SK-MEL-5 (cell line): ENCODE results near the gene KRT39. TPM values are rescaled to one million over a fixed set of nuclear protein-coding genes. Genes with fewer than 3 reads are reported as not detected.
"Not testable (repeated sequence)": the region's sequence is repeated elsewhere in the genome, so short reads cannot be mapped to it uniquely, and the experiment has no call there.

Experiments
- DNase-seq: peaks from one replicate; pipeline ENCODE4 v3.0.0-alpha.2; 2016; ENCODE audit warnings: low read depth, low spot score
- in situ Hi-C: cut with HindIII; loops from 2 replicates; pipeline ENCODE4 v1.10.0; 2016; ENCODE audit warnings: low sequenced_read_pairs, high pct_unique_total_duplicates, low pct_unique_long_range_greater_than_20kb
- polyA plus RNA-seq, 2 experiments: library from polyadenylated mRNA; depleted of rRNA; stranded (reverse); fragments of >200 nt; gene quantifications; 2 replicates each; pipeline ENCODE4 v1.2.3, GENCODE V29; 2015
- total RNA-seq: library from RNA; depleted of rRNA; stranded (reverse); fragments of >200 nt; shearing (Covaris generic); gene quantifications from 2 replicates; pipeline ENCODE4 v1.2.3, GENCODE V29; 2014; rRNA removed

Gene KRT39
- total RNA-seq = not detected in 2 replicates
- polyA plus RNA-seq (2015; cell fraction: cytosol; rRNA removed) = not detected in 2 replicates
- not detected in 2 replicates for polyA plus RNA-seq (2015; cell fraction: nucleus; rRNA removed)

DNA sequence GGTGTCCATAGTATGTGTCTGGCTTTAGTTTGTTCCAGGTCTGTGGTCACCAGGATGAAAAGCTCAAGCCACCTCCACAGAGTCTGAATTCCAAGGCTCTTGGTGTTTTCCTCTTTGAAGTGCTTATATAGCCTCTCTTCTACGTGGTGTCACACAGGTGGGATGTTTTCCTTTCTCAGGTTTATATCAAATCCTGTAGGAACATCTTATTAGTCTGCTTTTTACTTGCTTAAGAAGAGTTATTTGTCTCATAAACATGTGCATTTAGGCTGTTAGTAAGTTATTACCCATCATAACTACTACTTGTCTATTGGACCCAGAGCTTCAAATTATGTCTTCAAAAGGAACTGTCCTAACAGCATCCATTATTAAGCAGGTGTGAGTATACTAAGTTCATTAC, at the start of gene KRT39:
Gene KRT39, minus strand, starts transcription at position 101 of the 400 bp plus-strand sequence. Its CDS starts 92 bp downstream, at position 9.
- in situ Hi-C loops = no loop called here

DNA sequence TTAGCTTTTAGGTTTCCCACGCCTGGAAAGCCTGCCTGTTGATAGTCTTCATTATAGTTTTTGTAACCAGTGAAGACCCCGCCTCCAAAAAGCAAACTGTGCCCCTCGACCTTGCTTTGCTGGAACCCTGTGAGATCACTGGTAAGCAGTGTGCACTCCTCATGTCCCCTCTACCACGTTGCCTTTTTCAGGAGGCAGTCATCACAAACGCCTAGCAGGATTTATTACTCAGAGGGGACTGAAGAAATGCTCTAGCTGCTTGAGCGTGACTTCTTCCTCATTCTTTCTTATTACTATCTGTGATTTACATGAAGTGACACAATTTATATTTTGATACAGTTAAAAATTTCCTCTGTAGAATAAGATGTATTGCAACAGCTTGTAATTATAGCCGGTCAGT, 48.7 kb upstream of the KRT39 start:
- in situ Hi-C loops = no loop called here
- DNase-seq = no peak

More for the DNA sequence above, at the start of gene KRT39:
- no peak for DNase-seq

DNA sequence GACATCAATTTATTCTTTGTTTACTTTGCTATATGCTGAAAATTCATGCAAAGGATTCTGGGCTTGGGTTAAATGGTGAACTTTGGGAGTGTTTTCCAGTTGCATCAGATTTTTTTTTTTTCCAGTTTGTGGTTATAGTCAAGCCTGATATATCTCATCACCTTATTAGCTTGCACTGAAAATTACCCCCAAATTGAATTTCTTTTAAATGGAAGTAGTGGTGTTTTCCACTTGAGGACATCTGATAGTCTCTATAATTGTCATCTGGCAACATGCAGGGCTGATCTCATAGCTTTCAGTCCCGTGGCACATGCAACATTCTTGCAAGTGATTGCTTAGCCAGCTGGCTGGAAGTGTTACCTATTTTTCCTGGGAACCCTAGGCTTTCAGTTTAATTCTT, 46.9 kb upstream of the KRT39 start:
- in situ Hi-C loops = no loop called here
- DNase-seq = no peak

DNA sequence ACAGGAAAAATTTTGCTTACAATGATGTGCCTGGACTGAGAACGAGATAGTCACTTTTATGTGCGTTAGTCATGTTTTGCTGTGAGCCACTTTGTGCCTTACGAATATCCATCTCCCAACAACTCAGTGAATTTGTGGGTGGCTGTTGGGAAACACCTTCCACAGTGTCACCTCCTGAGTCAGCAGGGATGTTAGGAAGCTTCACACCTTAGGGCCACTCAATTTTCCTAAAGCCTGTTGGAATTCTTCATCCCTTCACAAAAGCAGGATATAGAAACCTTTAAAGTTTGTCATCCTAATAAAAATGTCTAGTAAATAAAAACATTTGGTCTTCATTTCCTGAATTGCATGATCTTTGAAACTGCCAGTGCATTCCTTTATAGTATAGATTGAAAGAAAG, 46.4 kb upstream of the KRT39 start:
- in situ Hi-C loops = no loop called here
- DNase-seq = no peak

DNA sequence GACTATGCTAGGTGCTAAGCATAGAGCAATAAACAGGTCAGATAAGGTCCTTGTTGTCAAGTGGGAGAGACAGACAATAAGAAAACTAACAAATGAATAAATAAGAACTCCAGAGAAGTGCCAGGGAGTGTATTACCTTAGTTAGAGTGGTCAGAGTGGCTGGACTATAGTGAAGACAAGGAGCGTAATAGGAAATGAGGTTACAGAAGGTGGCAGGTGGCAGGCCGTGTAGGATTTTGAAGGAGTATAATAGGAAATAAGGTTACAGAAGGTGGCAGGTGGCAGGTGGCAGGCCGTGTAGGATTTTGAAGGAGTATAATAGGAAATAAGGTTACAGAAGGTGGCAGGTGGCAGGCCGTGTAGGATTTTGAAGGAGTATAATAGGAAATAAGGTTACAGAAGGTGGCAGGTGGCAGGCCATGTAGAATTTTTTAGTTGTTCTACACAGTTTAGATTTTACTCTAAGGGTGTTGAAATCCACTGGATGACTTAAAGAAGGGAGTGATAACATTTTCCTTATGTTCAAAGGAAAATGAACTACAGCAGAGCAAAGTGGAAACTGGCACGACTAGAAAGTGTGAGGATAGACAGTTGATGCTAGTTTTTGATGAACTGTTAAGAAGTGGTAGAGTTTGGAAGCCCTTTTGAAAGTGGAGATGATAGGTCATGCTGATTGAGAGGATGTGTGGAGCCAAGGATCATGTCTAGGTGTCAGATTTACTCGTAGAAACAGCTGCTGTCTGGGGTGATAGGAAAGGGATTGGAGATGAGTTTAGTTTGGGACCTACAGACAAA, 45.8 kb upstream of the KRT39 start:
- in situ Hi-C loops = no loop called here

DNA sequence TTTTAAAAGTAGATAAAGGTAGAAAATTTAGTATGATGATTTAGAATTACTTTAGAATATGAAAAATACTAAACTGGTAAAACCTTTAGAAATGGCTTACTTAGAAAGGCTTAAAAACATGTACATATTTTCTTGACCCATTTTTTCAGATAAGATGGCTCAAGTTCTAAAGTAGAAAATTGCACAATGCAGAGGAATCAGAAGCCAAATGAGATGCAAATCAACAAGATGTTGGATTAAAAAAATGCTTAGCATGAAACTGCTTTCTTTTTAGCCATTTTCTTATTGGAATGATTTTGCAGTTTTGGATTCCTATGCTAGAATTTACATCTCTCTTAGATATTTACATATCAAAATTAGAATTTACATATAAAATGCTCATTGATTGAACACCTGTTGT, 43.7 kb upstream of the KRT39 start:
- DNase-seq = no peak
- in situ Hi-C loops = no loop called here

More for the DNA sequence above, 45.8 kb upstream of the KRT39 start:
- no peak for DNase-seq

DNA sequence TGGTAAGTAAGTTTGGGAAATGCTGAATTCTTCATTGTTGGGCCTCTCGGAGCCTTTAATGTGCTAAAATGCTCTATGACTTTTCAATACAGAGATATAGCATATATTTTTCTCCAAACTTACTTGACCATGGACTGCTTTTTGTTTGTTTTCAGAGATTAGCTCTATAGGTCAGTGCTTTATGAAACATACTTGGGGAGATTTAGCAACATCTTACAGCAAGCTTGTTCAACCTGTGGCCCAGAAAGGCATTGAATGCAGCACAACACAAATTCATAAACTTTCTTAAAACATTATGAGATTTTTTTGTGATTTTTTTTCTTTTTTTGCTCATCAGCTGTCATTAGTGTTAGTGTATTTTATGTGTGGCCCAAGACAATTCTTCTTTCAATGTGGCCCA, 43.2 kb upstream of the KRT39 start:
- no peak for DNase-seq
- in situ Hi-C loops = no loop called here

DNA sequence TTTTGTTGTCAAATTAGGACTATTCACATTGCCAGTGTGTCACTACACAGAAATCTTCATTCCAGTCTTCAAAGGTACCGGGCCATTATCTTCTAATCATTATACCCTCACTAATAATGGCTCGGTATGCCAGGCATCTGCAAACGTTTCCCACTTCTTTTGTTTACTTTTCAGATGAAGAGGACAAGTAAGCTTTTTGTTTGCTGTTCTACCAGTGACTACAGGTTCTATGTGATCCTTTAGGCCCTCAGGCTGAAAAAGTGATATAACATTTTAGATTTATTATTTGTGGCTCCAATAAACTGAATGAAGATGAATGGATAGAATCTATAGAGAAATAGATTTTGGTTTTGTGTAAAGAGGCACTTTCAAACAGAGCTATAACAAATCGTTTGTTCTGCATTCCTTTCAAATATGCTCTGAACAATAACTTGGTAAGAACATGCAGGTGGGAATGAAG, 42.6 kb upstream of the KRT39 start:
- no peak for DNase-seq
- in situ Hi-C loops = no loop called here

DNA sequence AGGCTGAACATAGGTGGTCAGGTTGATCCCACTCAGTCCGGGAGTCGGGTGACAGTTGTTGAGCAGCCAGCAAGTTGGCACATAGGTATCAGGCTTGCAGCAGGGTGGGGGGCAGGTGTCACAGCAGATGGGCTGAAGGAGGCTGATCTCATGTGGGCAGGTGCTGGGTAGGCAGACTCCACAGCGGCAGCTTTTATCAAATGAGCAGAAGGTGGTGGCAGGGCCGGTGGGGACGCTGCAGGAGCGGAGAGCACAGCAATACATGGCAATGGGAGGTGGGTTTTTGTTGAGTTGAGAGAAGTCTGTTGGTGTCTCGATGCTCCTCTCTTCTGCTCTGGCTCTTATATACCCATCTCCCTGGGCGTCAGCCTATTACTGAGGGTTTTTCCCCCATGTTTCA, 42.1 kb upstream of the KRT39 start, which contains the start of gene KRTAP3-1:
Gene KRTAP3-1, minus strand, starts transcription at position 318 of the 400 bp plus-strand sequence. Its CDS starts 54 bp downstream, at position 264.
- DNase-seq = no peak
- in situ Hi-C loops = no loop called here

DNA sequence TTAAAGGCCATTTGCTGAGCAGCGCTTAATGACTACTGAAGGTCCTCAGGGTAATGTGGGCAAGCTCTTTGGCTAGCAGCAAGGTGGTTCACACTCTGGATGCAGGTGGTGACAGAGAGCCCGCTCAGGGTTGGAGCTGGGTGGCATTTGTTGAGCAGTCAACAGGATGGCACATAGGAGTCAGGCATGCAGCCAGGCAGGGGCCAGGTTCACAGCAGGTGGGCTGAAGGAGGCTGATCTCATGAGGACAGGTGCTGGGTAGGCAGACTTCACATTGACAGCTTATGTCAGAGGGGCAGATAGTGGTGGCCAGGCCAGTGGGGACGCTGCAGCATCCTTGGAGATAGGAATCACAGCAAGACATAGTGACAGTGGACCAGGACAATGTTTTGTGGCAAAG, 37.6 kb upstream of the KRT39 start:
- no peak for DNase-seq
- in situ Hi-C loops = no loop called here

DNA sequence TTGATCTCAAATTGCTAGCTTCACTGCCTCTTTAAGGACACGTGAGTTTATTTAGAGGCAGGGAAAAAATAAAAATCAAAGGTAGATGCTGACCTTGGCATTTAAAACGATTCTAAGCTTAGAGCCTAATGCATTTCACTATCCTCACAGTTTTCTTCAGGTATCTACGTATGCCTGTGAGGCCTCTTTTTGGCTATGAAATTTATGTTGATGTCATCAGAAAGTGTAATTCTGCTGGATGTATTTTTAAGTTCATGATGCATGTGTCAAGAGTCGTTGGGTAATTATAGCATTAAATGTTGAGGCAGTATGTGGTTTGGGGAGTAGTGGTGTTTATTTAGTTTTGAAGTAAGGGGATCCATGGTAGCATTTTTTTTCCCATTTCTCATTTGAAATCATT, 37.2 kb upstream of the KRT39 start:
- in situ Hi-C loops = no loop called here
- no peak for DNase-seq

DNA sequence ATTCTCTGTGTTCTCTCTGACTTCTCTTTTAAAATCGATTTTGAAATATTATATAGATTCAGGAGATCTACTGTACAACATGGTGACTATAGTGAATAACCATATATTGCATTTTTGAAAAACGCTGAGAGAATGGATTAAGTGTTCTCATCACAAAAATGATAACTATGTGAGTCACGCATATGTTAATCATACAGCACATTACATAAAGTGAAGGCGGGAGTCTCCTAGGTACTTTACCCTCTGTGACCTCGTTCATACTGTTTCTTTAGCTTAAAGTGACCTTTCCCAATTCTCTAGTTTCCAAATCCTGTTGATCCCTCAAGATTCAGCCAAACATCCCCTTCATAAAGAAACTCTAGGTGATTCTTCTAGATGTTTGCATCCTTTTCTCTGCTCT, 36.1 kb upstream of the KRT39 start:
- in situ Hi-C loops = no loop called here
- DNase-seq = no peak

DNA sequence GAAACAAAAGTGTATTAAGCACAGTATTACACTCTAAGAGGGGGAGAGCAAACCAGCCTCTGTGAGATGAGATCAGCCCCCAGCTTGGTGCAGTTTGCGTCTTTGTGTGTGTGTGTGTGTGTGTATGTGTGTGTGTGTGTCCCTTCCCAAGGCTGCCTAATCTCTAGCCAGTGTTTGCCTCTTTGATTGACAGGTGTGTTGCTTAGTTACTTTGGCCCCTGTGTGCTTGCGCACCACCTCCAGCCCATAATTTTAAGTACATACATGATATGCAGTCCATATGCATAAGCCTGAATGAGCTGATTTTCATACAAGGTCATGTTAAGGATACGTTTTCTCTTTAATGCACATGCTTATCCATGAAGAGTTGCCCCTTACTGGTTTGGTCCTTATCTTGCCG, 35.0 kb upstream of the KRT39 start:
- in situ Hi-C loops = no loop called here
- DNase-seq = no peak

DNA sequence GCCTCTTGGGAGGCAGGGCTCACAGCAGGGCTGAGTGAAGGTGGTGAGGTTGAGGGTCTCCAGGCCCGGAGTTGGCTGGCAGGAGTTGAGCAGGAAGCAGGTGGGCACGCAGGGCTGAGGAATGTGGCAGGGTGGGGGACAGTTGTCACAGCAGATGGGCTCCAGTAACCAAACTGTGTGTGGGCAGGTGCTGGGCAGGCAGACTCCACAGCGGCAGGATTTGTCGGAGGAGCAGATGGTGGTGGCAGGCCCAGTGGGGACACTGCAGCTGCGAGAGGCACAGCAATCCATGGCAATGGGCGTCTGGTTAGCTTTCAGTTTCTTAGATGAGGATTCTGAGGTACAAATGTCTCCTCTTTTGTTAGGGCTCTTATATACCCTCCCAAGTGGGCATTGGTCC, 32.8 kb upstream of the KRT39 start, which contains the start of gene KRTAP3-2:
Gene KRTAP3-2, minus strand, starts transcription at position 344 of the 400 bp plus-strand sequence. Its CDS starts 53 bp downstream, at position 291.
- in situ Hi-C loops, DNase-seq: not testable (repeated sequence)

DNA sequence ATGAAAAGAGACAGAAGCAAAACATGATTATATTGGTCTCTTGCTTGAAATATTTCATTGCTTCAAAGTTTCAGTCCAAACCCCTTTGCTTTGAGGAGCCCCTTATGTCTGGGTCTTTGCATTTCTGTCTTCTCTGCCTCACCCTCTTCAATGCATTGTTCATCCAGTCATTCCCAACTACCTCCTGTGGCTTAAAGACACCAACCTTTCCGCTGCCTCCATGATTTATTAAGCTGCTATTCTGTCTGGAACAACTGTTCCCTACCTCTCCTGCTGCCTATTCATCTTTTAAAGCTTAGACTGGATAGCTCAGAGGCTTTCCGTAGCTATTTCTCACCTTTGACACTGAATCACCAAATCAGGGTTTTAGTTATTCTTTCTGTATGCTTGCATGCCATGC, 30.6 kb upstream of the KRT39 start:
- no peak for DNase-seq
- in situ Hi-C loops = no loop called here

DNA sequence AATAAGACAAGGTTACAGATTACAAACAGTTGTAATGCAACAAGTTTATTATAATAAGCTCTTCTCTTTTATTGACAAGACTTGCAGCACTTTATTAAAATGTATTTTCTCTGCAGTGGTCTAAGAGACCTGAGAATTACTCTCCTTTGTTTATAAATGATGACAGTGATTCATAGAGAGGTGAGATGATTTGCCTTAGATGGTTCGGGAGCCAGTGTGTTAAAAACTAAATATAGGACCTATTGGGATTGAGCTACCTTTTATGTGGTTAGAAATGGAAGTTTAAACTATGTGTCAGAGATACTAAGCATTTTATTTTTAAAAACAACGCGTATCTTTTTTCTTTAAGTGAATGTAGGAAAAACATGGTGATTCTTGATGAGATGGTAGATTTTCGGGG, 30.1 kb upstream of the KRT39 start:
- in situ Hi-C loops = no loop called here
- no peak for DNase-seq

DNA sequence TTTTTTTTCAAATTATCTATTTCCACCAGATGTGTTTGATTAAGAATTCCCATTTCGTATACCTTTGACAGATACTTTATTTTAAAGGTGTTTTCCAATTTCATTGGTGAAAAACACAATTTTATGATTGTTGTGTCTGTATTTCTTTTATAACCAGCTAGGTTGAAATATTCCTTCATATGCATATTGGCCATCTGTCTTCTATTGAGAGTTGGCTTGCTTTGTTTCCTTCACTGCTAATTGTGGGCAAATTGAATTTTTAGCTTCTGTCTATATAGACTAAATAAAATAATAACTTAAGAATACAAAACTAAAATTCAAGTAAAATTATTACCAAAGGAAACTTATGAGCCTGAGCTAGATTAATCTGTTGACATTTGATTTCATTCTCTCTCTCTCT, 28.4 kb upstream of the KRT39 start:
- no peak for DNase-seq
- in situ Hi-C loops = no loop called here

DNA sequence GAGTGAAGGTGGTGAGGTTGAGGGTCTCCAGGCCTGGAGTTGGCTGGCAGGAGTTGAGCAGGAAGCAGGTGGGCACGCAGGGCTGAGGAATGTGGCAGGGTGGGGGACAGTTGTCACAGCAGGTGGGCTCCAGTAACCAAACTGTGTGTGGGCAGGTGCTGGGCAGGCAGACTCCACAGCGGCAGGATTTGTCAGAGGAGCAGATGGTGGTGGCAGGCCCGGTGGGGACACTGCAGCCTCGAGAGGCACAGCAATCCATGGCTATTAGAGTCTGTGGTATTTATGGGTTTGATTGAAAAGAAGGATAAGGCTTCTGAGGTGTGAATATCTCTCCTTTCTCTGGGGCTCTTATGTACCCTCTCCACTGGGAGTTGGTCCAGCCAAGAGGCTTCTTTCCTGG, 27.1 kb upstream of the KRT39 start, which contains the start of gene KRTAP3-3:
Gene KRTAP3-3, minus strand, starts transcription at position 326 of the 400 bp plus-strand sequence. Its CDS starts 67 bp downstream, at position 259.
- no peak for DNase-seq
- in situ Hi-C loops = no loop called here

DNA sequence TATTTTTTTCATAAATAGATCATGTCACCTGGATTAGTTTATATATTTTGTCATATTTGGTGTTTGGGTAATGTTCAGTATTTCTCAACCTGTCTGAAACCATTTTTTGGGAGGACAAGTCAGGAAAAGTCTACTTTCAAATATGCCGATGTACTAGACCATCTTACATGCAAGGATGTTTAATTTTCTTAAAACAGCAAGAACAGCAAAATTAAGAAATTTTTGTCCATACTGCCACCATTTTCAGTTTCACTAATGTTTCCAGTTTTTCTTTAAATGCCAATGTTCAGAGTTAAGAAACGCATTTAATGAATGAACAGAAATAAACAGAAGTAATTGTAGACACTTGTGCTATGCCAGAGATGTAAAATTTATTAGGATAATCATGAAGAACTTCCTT, 26.3 kb upstream of the KRT39 start:
- DNase-seq = no peak
- in situ Hi-C loops = no loop called here
